Neural cell (in vitro differentiated cells): ENCODE measurements around the gene UBR2.

Source experiments
- RAD21 ChIP-seq: fragments of 450-650 bp; conservative IDR thresholded peaks from 2 replicates; pipeline ENCODE4 v1.6.1; 2014; ENCODE audit warnings: antibody characterized with exemption, mild to moderate bottlenecking, moderate library complexity
- SMC3 ChIP-seq: fragments of 450-650 bp; conservative IDR thresholded peaks from 2 replicates; pipeline ENCODE4 v1.6.1; 2014; ENCODE audit warnings: antibody characterized with exemption, mild to moderate bottlenecking, moderate library complexity; ENCODE audit not compliant: poor library complexity
- TAF1 ChIP-seq: IDR thresholded peaks from 2 replicates; pipeline ENCODE4 v1.6.1; 2012; ENCODE audit warnings: low read depth
- TF ChIP-seq, protein P1 (sequence below): fragments of 450-650 bp; IDR thresholded peaks from 2 replicates; pipeline ENCODE4 v1.5.1; 2014; ENCODE audit warnings: antibody characterized with exemption, mild to moderate bottlenecking, moderate library complexity; ENCODE audit not compliant: poor library complexity, severe bottlenecking
- TF ChIP-seq, protein P2 (sequence below): IDR thresholded peaks from 2 replicates; pipeline ENCODE4 v1.6.1; 2012; ENCODE audit warnings: borderline replicate concordance

DNA sequence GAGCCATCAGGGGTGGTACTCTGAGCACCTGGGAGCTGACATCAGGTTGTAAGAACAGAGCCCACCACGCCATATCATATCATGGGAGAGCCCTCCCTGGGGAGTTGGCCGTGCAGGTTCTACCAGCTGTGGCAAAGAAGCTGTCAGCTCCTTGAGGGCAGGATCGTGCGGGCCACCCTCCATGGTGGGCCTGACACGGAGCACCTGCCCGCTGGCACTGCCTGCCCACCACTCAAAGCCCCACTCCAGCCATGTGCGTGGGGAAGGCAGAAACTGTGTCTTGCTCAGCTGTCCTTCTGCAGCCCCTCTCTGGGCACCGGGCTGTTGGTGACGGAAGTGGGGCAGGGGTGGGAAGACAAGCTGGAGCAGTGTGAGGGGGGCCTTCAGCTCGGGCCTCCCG, 144.3 kb downstream of the UBR2 start:
- TF ChIP-seq, protein P1, sequence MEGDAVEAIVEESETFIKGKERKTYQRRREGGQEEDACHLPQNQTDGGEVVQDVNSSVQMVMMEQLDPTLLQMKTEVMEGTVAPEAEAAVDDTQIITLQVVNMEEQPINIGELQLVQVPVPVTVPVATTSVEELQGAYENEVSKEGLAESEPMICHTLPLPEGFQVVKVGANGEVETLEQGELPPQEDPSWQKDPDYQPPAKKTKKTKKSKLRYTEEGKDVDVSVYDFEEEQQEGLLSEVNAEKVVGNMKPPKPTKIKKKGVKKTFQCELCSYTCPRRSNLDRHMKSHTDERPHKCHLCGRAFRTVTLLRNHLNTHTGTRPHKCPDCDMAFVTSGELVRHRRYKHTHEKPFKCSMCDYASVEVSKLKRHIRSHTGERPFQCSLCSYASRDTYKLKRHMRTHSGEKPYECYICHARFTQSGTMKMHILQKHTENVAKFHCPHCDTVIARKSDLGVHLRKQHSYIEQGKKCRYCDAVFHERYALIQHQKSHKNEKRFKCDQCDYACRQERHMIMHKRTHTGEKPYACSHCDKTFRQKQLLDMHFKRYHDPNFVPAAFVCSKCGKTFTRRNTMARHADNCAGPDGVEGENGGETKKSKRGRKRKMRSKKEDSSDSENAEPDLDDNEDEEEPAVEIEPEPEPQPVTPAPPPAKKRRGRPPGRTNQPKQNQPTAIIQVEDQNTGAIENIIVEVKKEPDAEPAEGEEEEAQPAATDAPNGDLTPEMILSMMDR: no peak
- TF ChIP-seq RAD21 (no peak), TAF1 (no peak), SMC3 (no peak)
- TF ChIP-seq, protein P2, sequence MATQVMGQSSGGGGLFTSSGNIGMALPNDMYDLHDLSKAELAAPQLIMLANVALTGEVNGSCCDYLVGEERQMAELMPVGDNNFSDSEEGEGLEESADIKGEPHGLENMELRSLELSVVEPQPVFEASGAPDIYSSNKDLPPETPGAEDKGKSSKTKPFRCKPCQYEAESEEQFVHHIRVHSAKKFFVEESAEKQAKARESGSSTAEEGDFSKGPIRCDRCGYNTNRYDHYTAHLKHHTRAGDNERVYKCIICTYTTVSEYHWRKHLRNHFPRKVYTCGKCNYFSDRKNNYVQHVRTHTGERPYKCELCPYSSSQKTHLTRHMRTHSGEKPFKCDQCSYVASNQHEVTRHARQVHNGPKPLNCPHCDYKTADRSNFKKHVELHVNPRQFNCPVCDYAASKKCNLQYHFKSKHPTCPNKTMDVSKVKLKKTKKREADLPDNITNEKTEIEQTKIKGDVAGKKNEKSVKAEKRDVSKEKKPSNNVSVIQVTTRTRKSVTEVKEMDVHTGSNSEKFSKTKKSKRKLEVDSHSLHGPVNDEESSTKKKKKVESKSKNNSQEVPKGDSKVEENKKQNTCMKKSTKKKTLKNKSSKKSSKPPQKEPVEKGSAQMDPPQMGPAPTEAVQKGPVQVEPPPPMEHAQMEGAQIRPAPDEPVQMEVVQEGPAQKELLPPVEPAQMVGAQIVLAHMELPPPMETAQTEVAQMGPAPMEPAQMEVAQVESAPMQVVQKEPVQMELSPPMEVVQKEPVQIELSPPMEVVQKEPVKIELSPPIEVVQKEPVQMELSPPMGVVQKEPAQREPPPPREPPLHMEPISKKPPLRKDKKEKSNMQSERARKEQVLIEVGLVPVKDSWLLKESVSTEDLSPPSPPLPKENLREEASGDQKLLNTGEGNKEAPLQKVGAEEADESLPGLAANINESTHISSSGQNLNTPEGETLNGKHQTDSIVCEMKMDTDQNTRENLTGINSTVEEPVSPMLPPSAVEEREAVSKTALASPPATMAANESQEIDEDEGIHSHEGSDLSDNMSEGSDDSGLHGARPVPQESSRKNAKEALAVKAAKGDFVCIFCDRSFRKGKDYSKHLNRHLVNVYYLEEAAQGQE: no peak
